ENCODE data around the gene ZBTB24.

DNA sequence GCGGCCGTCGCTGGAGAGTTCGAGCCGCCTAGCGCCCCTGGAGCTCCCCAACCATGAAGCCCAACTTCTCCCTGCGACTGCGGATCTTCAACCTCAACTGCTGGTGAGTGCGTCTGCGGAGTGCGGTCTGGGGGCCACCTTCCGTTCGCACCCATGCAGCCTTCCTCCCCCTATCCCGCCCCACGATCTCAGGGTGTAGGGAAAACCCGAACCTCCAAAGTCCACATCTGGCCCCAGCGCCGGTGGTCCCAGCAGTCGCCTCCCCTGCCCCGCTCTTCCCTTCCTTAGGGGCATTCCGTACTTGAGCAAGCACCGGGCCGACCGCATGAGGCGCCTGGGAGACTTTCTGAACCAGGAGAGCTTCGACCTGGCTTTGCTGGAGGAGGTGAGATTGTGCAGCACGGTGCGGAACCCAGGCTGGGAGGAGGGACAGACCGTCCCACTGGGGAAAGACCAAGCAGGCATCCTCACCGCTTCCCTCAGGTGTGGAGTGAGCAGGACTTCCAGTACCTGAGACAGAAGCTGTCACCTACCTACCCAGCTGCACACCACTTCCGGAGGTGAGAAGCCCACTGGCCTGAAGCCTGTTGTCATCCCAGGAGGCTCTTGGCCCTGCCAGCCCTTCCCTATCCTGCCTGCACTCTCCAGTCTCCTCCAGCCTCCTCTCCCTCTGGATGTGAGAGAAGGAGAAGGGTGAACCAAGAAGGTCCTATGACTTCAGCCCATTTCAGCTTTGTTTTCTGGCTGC, 41.8 kb downstream of the ZBTB24 start:
- TF ChIP-seq CEBPZ (IDR thresholded peaks at IDR 0.05; ENCODE audit: low read length) (no peak), XRCC5 (optimal IDR thresholded peaks at IDR 0.05; ENCODE audit: low read length) (no peak), ATF3 (CRISPR knock-in tag; IDR thresholded peaks at IDR 0.05) (no peak), ATF4 (CRISPR knock-in tag; IDR thresholded peaks at IDR 0.05) (no peak), CTCF (CRISPR knock-in tag; IDR thresholded peaks at IDR 0.05) (peak; percentile 49), GTF2F1 (IDR thresholded peaks at IDR 0.05; ENCODE audit: low read length) (no peak), POLR2AphosphoS5 (IDR thresholded peaks at IDR 0.05; ENCODE audit: low read depth, low read length) (no peak), HMGA1 (CRISPR knock-in tag; conservative IDR thresholded peaks at IDR 0.05) (no peak), PHF20 (CRISPR knock-in tag; IDR thresholded peaks at IDR 0.05) (no peak), EZH2 (conservative IDR thresholded peaks at IDR 0.05; ENCODE audit: low read depth, low read length) (no peak), HOXA3 (CRISPR knock-in tag; IDR thresholded peaks at IDR 0.05) (no peak; the same call in 1 of the 2 replicates), EP300 (IDR thresholded peaks at IDR 0.05; ENCODE audit: low read depth in 2 of 2, low read length in 2 of 2) (no peak; a peak in 1 of 4 replicates), EP300 (CRISPR knock-in tag; IDR thresholded peaks at IDR 0.05; ENCODE audit: borderline replicate concordance) (no peak)
